Thymus (tissue), 11 donors: Measurements from ENCODE around the gene CCL8. TPM values are rescaled to one million over a fixed set of nuclear protein-coding genes. Genes with fewer than 3 reads are reported as not detected.

Experiments used
- DNase-seq, 9 donors: peaks; one replicate each; pipeline ENCODE4 v3.0.0-alpha.2; 2013; ENCODE audit warnings: low spot score in 9 of 9, low read depth in 6 of 9, missing footprints in 1 of 9
- H3K27ac ChIP-seq, 2 donors: one replicate each; pipeline ENCODE4 v1.5.1; 2013; ENCODE audit warnings: control low read depth in 1 of 2, low read depth in 1 of 2, low read length in 1 of 2, mild to moderate bottlenecking in 1 of 2, moderate library complexity in 1 of 2
- H3K27me3 ChIP-seq, 2 donors: one replicate each; pipeline ENCODE4 v1.5.1; 2013; ENCODE audit warnings: low read length in 1 of 2; ENCODE audit not compliant: control insufficient read depth in 2 of 2, insufficient read depth in 1 of 2
- H3K36me3 ChIP-seq, 2 donors: one replicate each; pipeline ENCODE4 v1.5.1; 2013; ENCODE audit warnings: low read length in 1 of 2, mild to moderate bottlenecking in 1 of 2, moderate library complexity in 1 of 2; ENCODE audit not compliant: control insufficient read depth in 2 of 2, insufficient read depth in 2 of 2
- H3K4me1 ChIP-seq, 2 donors: one replicate each; pipeline ENCODE4 v1.5.1; 2013; ENCODE audit warnings: low read length in 2 of 2; ENCODE audit not compliant: control insufficient read depth in 2 of 2, insufficient read depth in 2 of 2
- H3K4me3 ChIP-seq, 2 donors: one replicate each; pipeline ENCODE4 v1.5.1; 2013; ENCODE audit warnings: low read length in 2 of 2, control low read depth in 1 of 2, mild to moderate bottlenecking in 1 of 2
- H3K9me3 ChIP-seq, 2 donors: one replicate each; pipeline ENCODE4 v1.5.1; 2013; ENCODE audit warnings: low read length in 1 of 2, mild to moderate bottlenecking in 1 of 2; ENCODE audit not compliant: control insufficient read depth in 2 of 2, insufficient read depth in 1 of 2
- WGBS: extraction: QIAGEN DNeasy Blood & Tissue Kit; methylation state at CpG from one replicate; pipeline ENCODE4 v1.1.7; 2013; 5-methylcytosine and 5-hydroxymethylcytosine counted together
- polyA plus RNA-seq: library from polyadenylated mRNA; stranded (reverse); fragments of 200-250 nt; gene quantifications from one replicate; pipeline ENCODE4 v1.2.3, GENCODE V29; 2013
- total RNA-seq: library from RNA; stranded (reverse); fragments of 120-200 nt; gene quantifications from one replicate; pipeline ENCODE4 v1.2.4, GENCODE V29; 2013
- donor health status: healthy.

The CCL8 gene
- total and polyA plus RNA-seq, 2 donors, result 1.4 to 2.9 TPM

DNA sequence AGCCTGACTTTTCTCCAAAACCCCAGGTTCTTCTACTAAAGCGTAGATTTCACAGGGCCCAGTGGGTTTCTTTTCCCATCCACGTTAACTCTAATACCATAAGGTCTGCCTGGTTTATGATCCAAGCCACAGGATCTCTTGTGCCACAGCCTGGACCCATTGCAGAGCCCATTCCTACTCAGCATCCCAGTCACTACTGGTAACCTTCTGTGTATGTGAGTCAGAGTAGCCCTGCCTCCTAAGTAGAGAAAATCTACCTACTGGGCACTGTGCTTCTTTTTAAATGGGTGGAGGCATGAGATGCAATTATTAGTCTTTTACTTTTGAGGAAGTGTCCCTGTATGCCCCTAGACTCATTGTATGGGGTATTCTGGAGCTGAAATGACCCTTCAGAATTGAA is 20.2 kb upstream of the CCL8 start:
- H3K4me3 ChIP-seq, result no peak overlapping the region
- H3K9me3 ChIP-seq, result no peaks in the 10 kb centered on the region
- H3K4me1 ChIP-seq, result peaks cover 0 to 8% of the 10 kb centered on the region in 2 donors
- 97% methylated on average over 2 of the region's 2 CpGs for WGBS
- H3K27me3 ChIP-seq, result no peaks in the 10 kb centered on the region
- H3K27ac ChIP-seq, result no peak overlapping the region
- no peak for DNase-seq
- no peaks in the 10 kb centered on the region for H3K36me3 ChIP-seq

DNA sequence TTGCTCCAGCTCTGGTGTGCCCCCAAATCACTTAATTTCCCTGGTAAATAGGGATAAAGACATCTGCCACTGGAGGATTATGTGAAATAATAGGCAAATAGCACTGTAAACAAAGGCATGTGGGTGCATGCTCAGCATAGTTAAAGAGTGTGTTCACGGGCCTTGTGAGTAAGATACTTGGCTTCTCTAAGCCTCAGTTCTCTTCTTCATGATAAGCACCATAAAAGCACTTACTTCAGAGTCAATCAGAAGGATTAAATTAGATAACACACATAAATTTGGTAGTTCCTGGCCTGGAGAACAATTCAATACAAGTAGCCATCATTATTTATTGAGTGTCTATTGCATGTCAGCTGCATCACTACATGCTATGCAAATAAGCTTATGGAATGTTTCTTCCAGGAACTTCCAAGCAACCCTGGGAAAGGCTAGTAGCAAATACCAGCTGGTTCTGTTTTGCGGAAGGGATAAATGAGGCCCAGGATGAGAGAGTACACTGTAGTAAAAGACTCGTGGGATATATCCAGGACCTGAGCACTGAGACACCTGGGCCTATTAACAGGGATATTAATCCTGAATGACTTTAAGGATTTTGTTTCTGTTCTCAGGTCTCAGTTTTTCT is 19.2 kb upstream of the CCL8 start:
- WGBS, result 92% methylated on average over 3 of the region's 3 CpGs

DNA sequence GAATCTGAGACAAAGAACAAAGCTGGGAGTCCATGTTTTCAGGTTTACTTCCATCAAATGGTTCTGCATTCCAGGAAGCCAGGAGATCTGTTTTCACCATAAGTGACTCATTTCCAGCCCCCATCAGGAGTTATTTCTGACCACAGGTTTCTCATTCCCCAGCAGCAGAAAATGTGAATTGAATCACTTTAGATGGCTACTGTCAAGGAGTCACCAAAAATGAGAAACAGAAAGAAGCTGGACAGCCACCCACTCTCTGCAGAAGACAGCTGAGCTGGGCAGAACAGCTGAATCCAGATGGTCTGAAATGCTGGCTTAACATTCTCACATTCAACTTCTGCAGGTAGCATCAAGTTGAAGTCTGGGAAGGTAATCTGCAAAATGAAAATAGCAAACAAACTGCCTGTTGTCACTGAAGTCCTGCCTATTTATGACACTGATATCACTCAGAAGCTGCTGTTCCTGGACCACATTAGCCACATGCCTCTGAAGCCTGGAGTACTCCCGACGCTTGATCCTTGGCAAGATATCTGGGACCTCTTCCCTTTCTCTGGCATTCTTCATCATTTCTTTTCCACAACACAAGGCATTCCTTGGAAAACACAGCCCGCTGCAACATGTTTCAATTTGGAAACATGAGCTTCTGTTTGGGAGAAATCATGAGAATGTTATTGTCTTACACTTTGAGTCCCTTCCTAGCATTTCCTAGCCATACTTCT is 18.4 kb upstream of the CCL8 start:
- 91% methylated on average over 3 of the region's 3 CpGs for WGBS
- no peaks in the 10 kb centered on the region for H3K9me3 ChIP-seq

More for the DNA sequence above, 19.2 kb upstream of the CCL8 start:
- Histone ChIP-seq H3K27me3 (no peaks in the 10 kb centered on the region), H3K4me3 (no peak overlapping the region), H3K27ac (peak overlapping the region; percentile 57 to 60), H3K9me3 (no peaks in the 10 kb centered on the region), H3K36me3 (no peaks in the 10 kb centered on the region), H3K4me1 (peaks cover 0 to 8% of the 10 kb centered on the region in 2 donors)
- no peak for DNase-seq

DNA sequence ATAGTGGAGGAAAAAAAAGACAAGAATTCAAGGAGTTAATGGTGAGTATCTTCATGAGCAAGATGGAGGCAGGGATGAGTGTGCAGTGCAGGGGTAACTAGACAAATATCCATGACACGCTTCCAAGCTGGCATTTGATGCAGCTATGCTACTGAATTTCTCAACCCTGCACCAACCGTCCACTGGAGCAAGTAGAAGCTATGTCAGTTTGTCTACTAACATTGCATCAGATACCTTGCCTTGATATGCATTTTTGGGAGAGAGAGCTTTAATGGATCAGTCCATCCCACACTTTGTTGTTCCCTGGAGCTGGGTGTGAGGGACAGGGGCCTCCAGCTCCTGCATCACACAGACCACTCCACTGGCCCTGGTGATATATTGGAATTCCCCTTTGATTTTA is 17.2 kb upstream of the CCL8 start:
- Histone ChIP-seq H3K27ac (no peak overlapping the region), H3K36me3 (no peaks in the 10 kb centered on the region), H3K27me3 (no peaks in the 10 kb centered on the region), H3K9me3 (no peaks in the 10 kb centered on the region), H3K4me1 (peaks cover 0 to 10% of the 10 kb centered on the region in 2 donors), H3K4me3 (no peak overlapping the region)
- WGBS, result 96% methylated on average over 2 of the region's 2 CpGs
- DNase-seq, result no peak

More for the DNA sequence above, 18.4 kb upstream of the CCL8 start:
- no peaks in the 10 kb centered on the region for H3K27me3 ChIP-seq
- DNase-seq, result no peak
- no peak overlapping the region for H3K4me3 ChIP-seq
- no peaks in the 10 kb centered on the region for H3K36me3 ChIP-seq
- peak overlapping the region in 1 of 2 donors; percentile 57 for H3K27ac ChIP-seq
- H3K4me1 ChIP-seq, result peaks cover 0 to 8% of the 10 kb centered on the region in 2 donors

DNA sequence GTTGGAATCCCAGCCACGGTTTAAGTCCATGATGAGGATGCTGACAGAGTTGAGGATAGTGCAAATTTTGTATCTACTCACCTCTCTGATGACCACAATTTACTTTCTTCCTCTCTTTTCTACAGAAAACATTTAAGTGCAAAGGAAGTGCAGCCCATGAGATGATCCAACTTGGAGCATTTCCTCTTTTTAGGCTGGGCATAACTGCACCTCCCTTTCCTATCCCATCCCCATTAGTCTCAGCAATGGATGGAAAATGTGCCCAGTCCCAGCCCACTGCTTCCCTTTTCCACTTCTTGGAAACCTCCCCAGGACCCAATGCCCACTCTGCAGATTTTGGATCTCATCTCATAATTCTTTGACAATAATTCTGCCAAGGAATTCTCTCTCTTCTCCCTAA is 16.6 kb upstream of the CCL8 start:
- Histone ChIP-seq H3K4me1 (peaks cover 0 to 10% of the 10 kb centered on the region in 2 donors), H3K4me3 (no peak overlapping the region), H3K9me3 (no peaks in the 10 kb centered on the region), H3K36me3 (no peaks in the 10 kb centered on the region), H3K27ac (no peak overlapping the region), H3K27me3 (no peaks in the 10 kb centered on the region)
- WGBS, result 96% methylated on average over 1 of the region's 1 CpG
- no peak for DNase-seq

DNA sequence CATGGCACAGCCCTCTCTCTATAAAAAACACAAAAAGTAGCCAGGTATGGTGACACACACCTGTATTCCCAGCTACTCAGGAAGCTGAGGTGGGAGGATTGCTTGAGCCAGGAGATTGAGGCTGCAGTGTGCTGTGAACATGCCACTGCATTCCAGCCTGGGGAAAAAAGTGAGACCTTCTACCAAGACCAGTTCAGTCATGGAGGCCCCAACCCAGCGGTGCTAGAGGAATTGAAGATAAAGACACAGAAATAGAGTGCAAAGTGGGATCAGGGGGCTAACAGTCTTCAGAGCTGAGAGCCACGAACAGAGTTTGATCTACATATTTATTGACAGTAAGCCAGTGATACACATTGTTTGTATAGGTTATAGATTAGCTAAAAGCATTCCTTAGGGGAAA is 15.6 kb upstream of the CCL8 start:
- Histone ChIP-seq H3K27me3 (no peaks in the 10 kb centered on the region), H3K9me3 (no peaks in the 10 kb centered on the region), H3K4me3 (no peak overlapping the region), H3K36me3 (no peaks in the 10 kb centered on the region), H3K27ac (no peak overlapping the region), H3K4me1 (peaks cover 0 to 10% of the 10 kb centered on the region in 2 donors)
- DNase-seq, result no peak
- WGBS, result 97% methylated on average over 2 of the region's 2 CpGs

DNA sequence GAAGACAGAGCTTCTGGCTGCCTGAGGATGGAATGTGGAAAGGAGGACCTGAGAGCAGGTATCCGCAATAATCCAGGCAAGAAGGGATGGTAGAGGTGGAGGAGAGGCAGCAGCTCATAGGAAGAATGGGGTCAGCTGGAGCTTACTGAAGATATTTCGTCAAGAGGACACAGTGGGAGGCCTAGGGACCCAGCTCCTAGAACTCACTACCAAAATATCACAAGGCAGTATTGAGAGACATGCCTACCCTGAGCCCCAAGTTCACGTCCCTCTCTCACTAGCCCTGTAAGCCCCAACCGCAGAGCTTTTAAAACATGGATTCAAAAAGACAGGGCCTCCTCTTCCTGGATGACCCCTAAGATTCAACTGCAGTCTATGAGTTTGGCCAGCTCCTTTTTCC is 14.2 kb upstream of the CCL8 start:
- over 99% methylated on average over 4 of the region's 4 CpGs for WGBS
- Histone ChIP-seq H3K4me3 (no peak overlapping the region), H3K4me1 (peaks cover 0 to 6% of the 10 kb centered on the region in 2 donors), H3K27me3 (no peaks in the 10 kb centered on the region), H3K27ac (no peak overlapping the region), H3K36me3 (no peaks in the 10 kb centered on the region), H3K9me3 (no peaks in the 10 kb centered on the region)
- DNase-seq, result no peak

DNA sequence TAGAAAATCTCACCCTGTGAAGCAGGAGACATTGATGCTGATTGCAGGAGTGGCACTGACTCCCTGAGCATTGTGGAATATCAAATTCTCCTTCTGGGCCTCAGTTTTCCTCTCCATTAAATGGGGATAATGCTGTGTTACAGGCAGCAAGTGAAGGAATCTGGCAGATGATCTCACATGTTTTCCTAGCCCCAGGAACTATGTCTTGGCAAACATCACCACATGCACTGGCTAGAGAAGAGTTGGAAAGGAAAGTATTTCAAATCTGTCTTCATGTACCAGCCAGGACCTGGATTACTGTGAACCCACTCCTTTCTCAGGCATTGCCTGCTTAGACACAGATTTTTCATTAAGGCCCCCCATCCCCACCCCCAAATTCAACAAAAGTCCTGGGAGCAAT is 13.6 kb upstream of the CCL8 start:
- Histone ChIP-seq H3K9me3 (no peaks in the 10 kb centered on the region), H3K27me3 (no peaks in the 10 kb centered on the region), H3K36me3 (no peaks in the 10 kb centered on the region), H3K27ac (no peak overlapping the region), H3K4me3 (no peak overlapping the region), H3K4me1 (peaks cover 0 to 6% of the 10 kb centered on the region in 2 donors)
- no peak for DNase-seq

DNA sequence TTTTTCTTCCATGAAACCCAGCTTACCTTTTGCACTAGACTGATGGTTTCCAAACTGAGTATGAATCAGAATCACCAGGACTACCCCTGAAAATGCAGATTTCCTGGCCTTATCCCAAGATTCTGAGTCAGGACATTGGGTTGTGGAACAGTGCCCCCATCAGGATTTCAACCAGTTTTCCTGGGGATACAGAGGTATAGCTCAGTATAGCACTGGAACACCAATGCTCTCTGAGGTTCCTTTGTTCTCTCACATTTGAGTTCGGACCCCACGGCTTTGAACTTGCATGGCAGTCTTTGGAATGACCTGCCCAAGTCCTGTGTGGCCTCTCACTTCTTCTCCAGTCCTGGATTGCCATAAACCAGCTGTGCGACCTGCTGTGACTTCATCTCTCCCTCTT is 12.8 kb upstream of the CCL8 start:
- no peak for DNase-seq
- no peak overlapping the region for H3K27ac ChIP-seq
- 96% methylated on average over 3 of the region's 3 CpGs for WGBS
- H3K4me1 ChIP-seq, result peaks cover 0 to 6% of the 10 kb centered on the region in 2 donors
- no peak overlapping the region for H3K4me3 ChIP-seq
- H3K36me3 ChIP-seq, result no peaks in the 10 kb centered on the region
- H3K27me3 ChIP-seq, result no peaks in the 10 kb centered on the region
- no peaks in the 10 kb centered on the region for H3K9me3 ChIP-seq
